K562 (cell line): Measurements from ENCODE around the gene LEPR. TPM values are rescaled to one million over a fixed set of nuclear protein-coding genes. Genes with fewer than 3 reads are reported as not detected.

Source experiments
- ATAC-seq: fragments of 200-7000 bp; cut with Tn5 transposase; 3 replicates; pipeline ENCODE4 v1.9.1; 2020; ENCODE audit warnings: moderate library complexity
- BruUV-seq: library from RNA; stranded (reverse); fragments of 400-500 nt; replicated peaks from 2 replicates; lab custom pipeline; 2021; lab: Mats Ljungman, UMichigan
- CTCF ChIA-PET: fragments of 300-600 bp; formaldehyde crosslinking; extraction: SDS; loops from one replicate; lab custom pipeline; 2021; ENCODE audit warnings: low intra/inter-chr PET ratio; lab: Yijun Ruan, JAX
- POLR2A ChIA-PET: fragments of 300-600, 350-650 bp; sonication (Branson Sonifier 250); formaldehyde crosslinking; extraction: SDS; loops from one replicate; lab custom pipeline; 2021; ENCODE audit warnings: antibody characterized with exemption, inconsistent platforms; lab: Yijun Ruan, JAX
- DNase-seq, 4 experiments: peaks; one replicate each; pipeline versions ENCODE4 v3.0.0 to v3.0.0-alpha.2; 2011 to 2018; ENCODE audit warnings: low spot score in 3 of 4, mixed read lengths in 3 of 4; ENCODE audit errors: extremely low read depth in 1 of 4
- FAIRE-seq: peaks from 2 replicates; lab custom pipeline; 2011; peaks lifted over from hg19 to GRCh38; lab: Jason Lieb, UNC
- H2AFZ ChIP-seq: 2 replicates; pipeline ENCODE4 v1.6.0; 2011; ENCODE audit warnings: low read depth, low read length, control low read depth, inconsistent platforms
- H3K27ac ChIP-seq: fragments of 200-600 bp; 3 replicates; pipeline ENCODE4 v1.8.0; 2011; ENCODE audit warnings: low read depth, mild to moderate bottlenecking, control low read depth, inconsistent platforms, low read length, moderate library complexity, mixed read lengths; ENCODE audit errors: extremely low read depth
- H3K27me3 ChIP-seq, 2 experiments: fragments of 300-600 bp in 1 of 2; 2 replicates in 1 of 2; 3 replicates in 1 of 2; pipeline versions ENCODE4 v1.6.0 to v1.8.0; 2011; ENCODE audit warnings: inconsistent platforms in 2 of 2, low read length in 2 of 2, mild to moderate bottlenecking in 1 of 2, mixed read lengths in 1 of 2, moderate library complexity in 1 of 2; ENCODE audit not compliant: control insufficient read depth in 2 of 2, insufficient read depth in 2 of 2
- H3K36me3 ChIP-seq: fragments of 300-600 bp; 3 replicates; pipeline ENCODE4 v1.8.0; 2011; ENCODE audit warnings: mild to moderate bottlenecking, low read length, inconsistent platforms; ENCODE audit not compliant: control insufficient read depth, insufficient read depth
- H3K4me1 ChIP-seq, 2 experiments: fragments of 200-600 bp in 1 of 2; replicated peaks in 1 of 2; 2 replicates in 1 of 2; 3 replicates in 1 of 2; pipeline versions ENCODE4 v1.5.1 to v1.8.0; 2011; ENCODE audit warnings: inconsistent platforms in 2 of 2, low read length in 2 of 2, mild to moderate bottlenecking in 1 of 2, mixed read lengths in 1 of 2, moderate library complexity in 1 of 2; ENCODE audit not compliant: control insufficient read depth in 2 of 2, insufficient read depth in 2 of 2
- H3K4me2 ChIP-seq: 2 replicates; pipeline ENCODE4 v1.6.1; 2011; ENCODE audit warnings: low read length, control low read depth, inconsistent platforms, mixed read lengths; ENCODE audit not compliant: insufficient read depth
- H3K4me3 ChIP-seq: fragments of 200-600 bp; sonication (generic), shearing (Covaris generic); 2 replicates; pipeline ENCODE4 v1.5.1; 2016; ENCODE audit warnings: control low read depth, inconsistent platforms
- H3K79me2 ChIP-seq: fragments of 200-600 bp; 3 replicates; pipeline ENCODE4 v1.8.0; 2011; ENCODE audit warnings: low read length, inconsistent platforms; ENCODE audit not compliant: control insufficient read depth, insufficient read depth
- H3K9ac ChIP-seq, 2 experiments: 2 replicates each; pipeline versions ENCODE4 v1.6.0 to v1.6.1; 2011; ENCODE audit warnings: low read depth in 2 of 2, low read length in 2 of 2, control low read depth in 1 of 2, inconsistent platforms in 1 of 2, mild to moderate bottlenecking in 1 of 2, mixed read lengths in 1 of 2; ENCODE audit not compliant: insufficient read depth in 1 of 2
- H3K9me1 ChIP-seq: one replicate; pipeline ENCODE4 v1.6.0; 2011; ENCODE audit warnings: inconsistent platforms, mild to moderate bottlenecking, low read length, moderate library complexity; ENCODE audit not compliant: control insufficient read depth, insufficient read depth
- H3K9me3 ChIP-seq: replicated peaks from 2 replicates; pipeline ENCODE4 v1.5.1; 2011; ENCODE audit warnings: low read depth, low read length, inconsistent platforms; ENCODE audit not compliant: control insufficient read depth, insufficient read depth
- H4K20me1 ChIP-seq: replicated peaks from 2 replicates; pipeline ENCODE4 v1.6.1; 2011; ENCODE audit warnings: low read length, inconsistent platforms, mixed read lengths; ENCODE audit not compliant: control insufficient read depth, insufficient read depth
- ATF7 ChIP-seq: fragments of 450-650 bp; IDR thresholded peaks from 2 replicates; pipeline ENCODE4 v1.7.1; 2014; ENCODE audit warnings: mild to moderate bottlenecking, moderate library complexity
- EP300 ChIP-seq: IDR thresholded peaks from 2 replicates; pipeline ENCODE4 v1.6.1; 2012; ENCODE audit warnings: low read length, improper control_type of control experiment
- FOXA3 ChIP-seq, 2 experiments: fragments of 450-650 bp in 1 of 2; sonication (generic) in 1 of 2; formaldehyde crosslinking; IDR thresholded peaks in 1 of 2; conservative IDR thresholded peaks in 1 of 2; 2 replicates each; pipeline versions ENCODE4 v1.4.0 to v1.8.0; 2020 to 2022; ENCODE audit warnings: mild to moderate bottlenecking in 2 of 2, missing genetic modification reagents in 1 of 2
- GABPB1 ChIP-seq: sonication (generic); formaldehyde crosslinking; IDR thresholded peaks from 2 replicates; pipeline ENCODE4 v1.8.0; 2022; ENCODE audit warnings: mild to moderate bottlenecking, missing genetic modification reagents
- HDAC6 ChIP-seq: IDR thresholded peaks from 2 replicates; pipeline ENCODE4 v1.6.1; 2012; ENCODE audit warnings: low read depth, mild to moderate bottlenecking, control low read depth, inconsistent platforms, low read length, moderate library complexity
- HIVEP1 ChIP-seq: fragments of 250-450 bp; sonication (Bioruptor Pico); IDR thresholded peaks from 2 replicates; pipeline ENCODE4 v1.4.0; 2020; ENCODE audit warnings: mild to moderate bottlenecking
- POLR2AphosphoS2 ChIP-seq: IDR thresholded peaks from 2 replicates; pipeline ENCODE4 v1.6.1; 2012; ENCODE audit warnings: low read length, improper control_type of control experiment
- SMC3 ChIP-seq: conservative IDR thresholded peaks from 2 replicates; pipeline ENCODE4 v1.6.1; 2011; ENCODE audit warnings: low read depth, low read length, improper control_type of control experiment; ENCODE audit not compliant: insufficient read depth
- SUPT5H ChIP-seq: fragments of 450-650 bp; IDR thresholded peaks from 2 replicates; pipeline ENCODE4 v1.6.1; 2016
- ZNF184 ChIP-seq: sonication (generic); formaldehyde crosslinking; IDR thresholded peaks from 2 replicates; pipeline ENCODE4 v1.5.0; 2020; ENCODE audit warnings: missing genetic modification reagents
- ZNF23 ChIP-seq: fragments of 250-450 bp; sonication (Bioruptor Pico); IDR thresholded peaks from 2 replicates; pipeline ENCODE4 v1.4.0; 2020; ENCODE audit warnings: mild to moderate bottlenecking
- WGBS: fragments of 100-300 bp; shearing (Covaris generic); methylation state at CpG from one replicate; pipeline ENCODE4 v1.1.6; 2016; ENCODE audit warnings: low coverage, mixed read lengths; ENCODE audit not compliant: insufficient coverage; ENCODE audit errors: missing lambda C conversion rate; 5-methylcytosine and 5-hydroxymethylcytosine counted together
- in situ Hi-C: fragments of 300-500 bp; cut with MboI; formaldehyde crosslinking; loops from 4 replicates; pipeline ENCODE4 v1.15.0; 2018; ENCODE audit warnings: inconsistent platforms, mixed read lengths
- intact Hi-C: fragments of 100-400 bp; cut with micrococcal nuclease; formaldehyde crosslinking; loops from 2 replicates; pipeline ENCODE4 v1.14.2; 2022
- polyA plus RNA-seq, 8 experiments: library from polyadenylated mRNA; depleted of rRNA in 4 of 8; stranded (reverse) in 5 of 8; unstranded in 3 of 8; fragments of >200 nt; fragmentation: Nextera tagmentation in 2 of 8; fragmentation: Illumina TruSeq in 1 of 8; extraction: Ambion mirVana in 2 of 8; extraction: Trizol in 1 of 8; gene quantifications; 2 replicates each; pipeline versions ENCODE4 v1.2.1 to v1.2.3, GENCODE V29; 2011 to 2014; ENCODE audit warnings: inconsistent platforms in 1 of 8, missing spikeins in 1 of 8
- total RNA-seq, 7 experiments: library from RNA; depleted of rRNA in 6 of 7; stranded (reverse); fragments of >200 nt in 6 of 7; fragmentation: Illumina TruSeq in 2 of 7; extraction: Trizol in 2 of 7; gene quantifications; 2 replicates each; pipeline versions ENCODE4 v1.2.1 to v1.2.3, GENCODE V29; 2011 to 2021; ENCODE audit warnings: low replicate concordance in 1 of 7
- TF ChIP-seq, protein P1 (sequence below): fragments of 450-650 bp; formaldehyde crosslinking; IDR thresholded peaks from 2 replicates; pipeline ENCODE4 v1.4.0; 2020; ENCODE audit warnings: mild to moderate bottlenecking, mixed read lengths
- TF ChIP-seq, protein P2 (sequence below): fragments of 450-650 bp; formaldehyde crosslinking; IDR thresholded peaks from 2 replicates; pipeline ENCODE4 v1.4.0; 2020; ENCODE audit warnings: mild to moderate bottlenecking, moderate library complexity
- TF ChIP-seq, protein P3 (sequence below): fragments of 250-450 bp; sonication (Bioruptor Pico); IDR thresholded peaks from 2 replicates; pipeline ENCODE4 v1.8.0; 2021; ENCODE audit warnings: mild to moderate bottlenecking, moderate library complexity
- TF ChIP-seq, protein P4 (sequence below): fragments of 200-800 bp; sonication (Bioruptor generic); IDR thresholded peaks from 2 replicates; pipeline ENCODE4 v1.6.1; 2017; ENCODE audit warnings: missing genetic modification characterization, missing compliant biosample characterization

LEPR gene
- total and polyA plus RNA-seq, 9 of the 15 experiments (the other 6 are each of a cell fraction or from before 2014, with no cell fraction given): 12.2 to 111 (median 43.1) TPM

DNA sequence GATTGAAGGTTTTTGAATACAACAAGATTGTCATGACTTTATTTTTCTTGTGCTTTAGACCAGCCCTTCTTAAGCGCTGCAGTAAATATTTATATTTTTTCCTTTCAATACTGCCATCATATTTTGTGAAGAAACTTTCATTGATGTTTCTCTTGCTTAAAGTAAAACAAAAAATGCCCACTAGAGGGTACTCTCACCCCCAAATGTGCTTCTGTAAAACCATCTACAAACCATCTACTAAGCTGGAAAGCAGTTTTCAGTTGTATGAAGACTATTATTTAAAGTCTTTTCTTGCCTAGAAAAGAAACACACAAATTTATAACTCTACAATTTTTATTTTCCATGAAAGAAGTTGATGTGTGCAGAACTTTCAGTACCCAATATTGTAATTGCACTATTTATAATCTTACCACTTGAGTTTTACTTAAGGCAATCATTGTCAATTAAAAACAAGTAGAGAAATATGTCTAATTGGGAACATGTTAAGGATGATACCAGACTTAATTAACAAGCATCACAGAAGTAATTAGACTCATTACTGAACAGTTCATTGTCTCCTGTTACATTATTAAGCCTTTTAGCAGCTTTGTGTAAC, 10.7 kb downstream of the LEPR start:
- BruUV-seq: no TSS peak
- Histone ChIP-seq H3K9me3 (no peaks in the 10 kb centered on the region), H3K4me1 (peaks cover 0 to 6% of the 10 kb centered on the region in 2 experiments; a peak in 3 of 5 replicates), H4K20me1 (no peaks in the 10 kb centered on the region), H3K4me2 (no peak overlapping the region), H2AFZ (no peak overlapping the region), H3K27ac (no peak overlapping the region), H3K9me1 (no peaks in the 10 kb centered on the region), H3K4me3 (no peak overlapping the region), H3K79me2 (peaks cover 63% of the 10 kb centered on the region), H3K27me3 (no peaks in the 10 kb centered on the region), H3K36me3 (peaks cover 87% of the 10 kb centered on the region), H3K9ac (0 out of 4 replicates have a peak overlapping the region, but pooled peaks of 1 of the 2 experiments have one; percentile 2)
- FAIRE-seq: no peak
- intact Hi-C loops (loop anchor here (1.0 to 10.0 kb wide), 4 partner anchors 96 to 524 kb away; no protein-coding TSS in a partner anchor), in situ Hi-C loops (loop anchor here (10.0 kb wide), 1 partner anchor 264 kb away; no protein-coding TSS in a partner anchor)
- peak; percentile 63 for ATAC-seq
- 6% methylated on average over 1 of the region's 1 CpG for WGBS
- peak; percentile 31 to 65 (median 40) for DNase-seq
- CTCF ChIA-PET: interaction anchor here (1.0 to 1.2 kb wide), 2 partner anchors 173 to 256 kb away, joined by 3 to 6 read pairs; no protein-coding TSS in a partner anchor
- POLR2A ChIA-PET: interaction anchor here (0.5 to 1.2 kb wide), 3 partner anchors 60 to 273 kb away, joined by 3 to 4 read pairs (median 4); partner anchors contain the start of gene DNAJC6
- peak; percentile 58 for TF ChIP-seq SMC3
- TF ChIP-seq ATF7: no peak
- TF ChIP-seq EP300: no peak
- TF ChIP-seq, protein P1, sequence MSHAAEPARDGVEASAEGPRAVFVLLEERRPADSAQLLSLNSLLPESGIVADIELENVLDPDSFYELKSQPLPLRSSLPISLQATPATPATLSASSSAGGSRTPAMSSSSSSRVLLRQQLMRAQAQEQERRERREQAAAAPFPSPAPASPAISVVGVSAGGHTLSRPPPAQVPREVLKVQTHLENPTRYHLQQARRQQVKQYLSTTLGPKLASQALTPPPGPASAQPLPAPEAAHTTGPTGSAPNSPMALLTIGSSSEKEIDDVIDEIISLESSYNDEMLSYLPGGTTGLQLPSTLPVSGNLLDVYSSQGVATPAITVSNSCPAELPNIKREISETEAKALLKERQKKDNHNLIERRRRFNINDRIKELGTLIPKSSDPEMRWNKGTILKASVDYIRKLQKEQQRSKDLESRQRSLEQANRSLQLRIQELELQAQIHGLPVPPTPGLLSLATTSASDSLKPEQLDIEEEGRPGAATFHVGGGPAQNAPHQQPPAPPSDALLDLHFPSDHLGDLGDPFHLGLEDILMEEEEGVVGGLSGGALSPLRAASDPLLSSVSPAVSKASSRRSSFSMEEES (CRISPR knock-in tag): no peak
- no peak for TF ChIP-seq HIVEP1 (CRISPR knock-in tag)
- TF ChIP-seq, protein P2, sequence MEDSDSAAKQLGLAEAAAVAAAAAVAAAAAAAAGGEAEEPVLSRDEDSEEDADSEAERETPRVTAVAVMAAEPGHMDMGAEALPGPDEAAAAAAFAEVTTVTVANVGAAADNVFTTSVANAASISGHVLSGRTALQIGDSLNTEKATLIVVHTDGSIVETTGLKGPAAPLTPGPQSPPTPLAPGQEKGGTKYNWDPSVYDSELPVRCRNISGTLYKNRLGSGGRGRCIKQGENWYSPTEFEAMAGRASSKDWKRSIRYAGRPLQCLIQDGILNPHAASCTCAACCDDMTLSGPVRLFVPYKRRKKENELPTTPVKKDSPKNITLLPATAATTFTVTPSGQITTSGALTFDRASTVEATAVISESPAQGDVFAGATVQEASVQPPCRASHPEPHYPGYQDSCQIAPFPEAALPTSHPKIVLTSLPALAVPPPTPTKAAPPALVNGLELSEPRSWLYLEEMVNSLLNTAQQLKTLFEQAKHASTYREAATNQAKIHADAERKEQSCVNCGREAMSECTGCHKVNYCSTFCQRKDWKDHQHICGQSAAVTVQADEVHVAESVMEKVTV (CRISPR knock-in tag): peak; percentile 68
- no peak for TF ChIP-seq ZNF23 (CRISPR knock-in tag)
- TF ChIP-seq, protein P3, sequence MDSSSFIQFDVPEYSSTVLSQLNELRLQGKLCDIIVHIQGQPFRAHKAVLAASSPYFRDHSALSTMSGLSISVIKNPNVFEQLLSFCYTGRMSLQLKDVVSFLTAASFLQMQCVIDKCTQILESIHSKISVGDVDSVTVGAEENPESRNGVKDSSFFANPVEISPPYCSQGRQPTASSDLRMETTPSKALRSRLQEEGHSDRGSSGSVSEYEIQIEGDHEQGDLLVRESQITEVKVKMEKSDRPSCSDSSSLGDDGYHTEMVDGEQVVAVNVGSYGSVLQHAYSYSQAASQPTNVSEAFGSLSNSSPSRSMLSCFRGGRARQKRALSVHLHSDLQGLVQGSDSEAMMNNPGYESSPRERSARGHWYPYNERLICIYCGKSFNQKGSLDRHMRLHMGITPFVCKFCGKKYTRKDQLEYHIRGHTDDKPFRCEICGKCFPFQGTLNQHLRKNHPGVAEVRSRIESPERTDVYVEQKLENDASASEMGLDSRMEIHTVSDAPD (CRISPR knock-in tag): no peak
- TF ChIP-seq SUPT5H: no peak
- no peak for TF ChIP-seq POLR2AphosphoS2
- TF ChIP-seq, protein P4, sequence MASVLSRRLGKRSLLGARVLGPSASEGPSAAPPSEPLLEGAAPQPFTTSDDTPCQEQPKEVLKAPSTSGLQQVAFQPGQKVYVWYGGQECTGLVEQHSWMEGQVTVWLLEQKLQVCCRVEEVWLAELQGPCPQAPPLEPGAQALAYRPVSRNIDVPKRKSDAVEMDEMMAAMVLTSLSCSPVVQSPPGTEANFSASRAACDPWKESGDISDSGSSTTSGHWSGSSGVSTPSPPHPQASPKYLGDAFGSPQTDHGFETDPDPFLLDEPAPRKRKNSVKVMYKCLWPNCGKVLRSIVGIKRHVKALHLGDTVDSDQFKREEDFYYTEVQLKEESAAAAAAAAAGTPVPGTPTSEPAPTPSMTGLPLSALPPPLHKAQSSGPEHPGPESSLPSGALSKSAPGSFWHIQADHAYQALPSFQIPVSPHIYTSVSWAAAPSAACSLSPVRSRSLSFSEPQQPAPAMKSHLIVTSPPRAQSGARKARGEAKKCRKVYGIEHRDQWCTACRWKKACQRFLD (CRISPR knock-in tag): no peak
- TF ChIP-seq HDAC6: no peak
- no peak for TF ChIP-seq FOXA3 (CRISPR knock-in tag; conservative IDR thresholded peaks at IDR 0.05 in 1 of 2, IDR thresholded peaks at IDR 0.05 in 1 of 2)
- no peak for TF ChIP-seq GABPB1
- TF ChIP-seq ZNF184: no peak
